Stimulated activated CD4-positive, alpha-beta T cell treated with anti-CD3 and anti-CD28 coated beads, Interleukin-4, amount 100 ng/mL, for 1 hour (primary cell): Measurements from ENCODE around the gene PIK3CG.
"Not testable (repeated sequence)": the region's sequence is repeated elsewhere in the genome, so short reads cannot be mapped to it uniquely, and the experiment has no call there.

ENCODE experiments used
- DNase-seq: peaks from one replicate; pipeline ENCODE4 v3.0.0-alpha.2; 2020

Gene PIK3CG

DNA sequence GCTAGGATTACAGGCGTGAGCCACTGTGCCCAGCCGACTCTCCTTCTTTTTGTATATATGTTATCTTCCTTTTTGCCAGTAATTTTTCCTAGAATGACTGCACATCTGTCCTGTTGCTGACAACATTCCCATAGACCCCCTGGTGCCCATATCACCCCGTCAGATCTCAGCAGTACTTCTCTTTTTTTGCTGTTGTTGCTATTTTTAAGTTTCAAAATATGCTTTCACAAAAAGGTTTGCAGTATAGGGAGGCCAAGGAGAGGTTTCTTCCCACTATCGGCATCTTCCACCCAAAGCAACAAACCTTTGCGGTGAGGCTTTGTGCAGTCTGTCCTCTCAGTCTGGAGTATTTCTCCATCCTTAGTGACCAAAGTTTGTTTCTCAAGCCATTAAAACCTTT lies 23.1 kb downstream of the PIK3CG start:
- DNase-seq = no peak

DNA sequence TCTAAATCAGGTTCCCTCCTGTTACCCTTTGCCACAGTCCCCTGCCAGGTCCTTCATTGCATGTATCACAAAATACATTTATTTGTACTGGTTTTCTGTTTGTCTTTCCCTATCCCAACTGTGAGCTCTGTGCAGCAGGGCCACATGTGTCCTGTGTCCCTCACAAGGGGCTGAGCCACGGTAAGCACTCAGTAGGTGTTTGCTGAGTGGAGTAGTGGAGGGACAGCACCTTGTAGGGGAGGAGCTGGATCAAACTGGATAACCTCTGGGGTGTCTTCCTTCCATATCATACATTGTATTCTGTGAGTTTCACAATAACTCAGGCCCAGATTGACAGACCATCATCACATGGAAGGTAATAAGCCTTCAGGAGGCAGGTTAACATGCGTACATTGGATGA lies 25.9 kb downstream of the PIK3CG start:
- no peak for DNase-seq

DNA sequence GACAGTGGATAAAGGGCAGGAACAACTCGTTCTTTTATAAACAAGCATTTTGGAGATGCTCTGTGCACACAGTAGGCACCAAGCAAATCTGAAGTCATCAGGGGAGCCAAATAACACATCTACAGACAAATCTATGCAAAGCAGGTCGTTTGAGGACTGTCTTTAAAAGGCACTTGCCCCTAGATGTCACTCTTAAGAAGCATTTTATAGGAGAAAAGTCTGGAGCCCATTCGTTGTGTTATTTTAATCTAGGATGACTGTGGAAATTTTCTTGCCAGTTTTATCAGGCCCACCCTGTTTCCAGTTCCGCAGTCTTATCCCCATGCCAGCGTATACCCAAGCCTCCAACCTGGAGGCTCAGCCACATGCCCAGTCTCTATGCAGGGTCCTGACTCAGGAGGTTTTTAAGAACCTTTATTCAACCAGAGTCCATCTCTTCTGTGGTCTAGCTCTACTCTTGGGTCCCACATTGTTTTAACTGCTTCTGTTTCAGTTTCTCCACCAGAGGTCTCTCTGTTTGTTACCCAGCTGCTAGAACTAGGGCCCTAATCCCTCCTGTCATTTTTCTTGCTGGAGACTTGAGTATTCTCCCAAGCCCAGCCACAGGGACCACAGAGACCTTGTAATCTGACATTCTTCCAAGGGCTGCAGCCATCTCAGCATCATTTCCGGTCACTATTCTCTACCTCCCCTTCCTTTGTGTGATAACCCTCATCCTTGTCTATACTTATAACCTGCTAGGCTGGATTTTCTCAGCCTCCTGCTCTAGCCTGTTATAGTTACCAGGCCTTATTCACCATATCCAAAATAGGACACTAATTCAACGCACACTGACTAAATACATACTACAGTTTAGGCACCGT lies 26.7 kb downstream of the PIK3CG start:
- no peak for DNase-seq

DNA sequence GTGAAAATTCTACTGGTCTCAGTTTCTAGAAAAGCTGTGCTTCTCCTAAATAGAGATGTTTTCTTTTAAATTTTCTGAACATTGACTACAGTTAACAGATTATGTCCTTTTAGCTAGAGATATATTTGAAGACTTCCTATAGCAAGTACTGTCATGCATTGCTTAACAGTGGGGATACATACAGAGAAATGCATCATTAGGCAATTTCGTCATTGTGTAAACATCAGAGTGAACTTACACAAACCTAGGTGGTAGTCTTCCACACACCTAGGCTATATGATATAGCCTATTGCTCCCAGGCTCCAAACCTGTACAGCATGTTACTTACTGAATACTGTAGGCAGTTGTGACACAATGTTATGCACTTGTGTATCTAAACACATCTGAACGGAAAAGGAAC lies 28.5 kb downstream of the PIK3CG start:
- no peak for DNase-seq

DNA sequence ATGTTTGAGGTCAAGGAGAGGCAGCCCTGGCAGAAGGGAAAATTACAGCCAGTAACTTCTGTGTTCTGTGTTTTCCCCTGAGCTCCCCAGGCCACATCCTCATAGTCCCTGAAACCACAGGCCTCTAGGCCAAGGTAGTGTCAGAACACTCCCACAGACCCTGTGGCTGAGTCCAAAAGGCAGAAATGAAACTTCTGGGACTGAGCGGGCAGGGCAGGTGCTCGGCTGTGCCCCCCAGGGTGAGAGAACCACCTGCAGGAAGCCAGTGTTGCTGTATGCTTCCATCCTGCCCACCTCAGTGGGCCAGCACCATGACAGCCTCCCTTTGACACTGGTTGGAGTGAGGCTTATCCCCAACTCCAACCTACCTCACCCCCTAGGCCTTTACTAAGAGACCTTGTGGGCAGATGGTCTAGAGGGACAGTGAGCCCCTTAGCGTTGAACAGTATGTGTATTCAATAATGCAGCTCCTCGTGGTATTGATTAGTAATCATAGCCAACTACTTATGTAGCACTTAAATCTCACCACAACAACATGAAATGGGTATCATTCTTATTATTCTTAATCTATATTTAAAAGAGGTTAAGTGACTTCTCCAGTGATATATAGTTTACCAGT lies 30.3 kb downstream of the PIK3CG start:
- DNase-seq = no peak

DNA sequence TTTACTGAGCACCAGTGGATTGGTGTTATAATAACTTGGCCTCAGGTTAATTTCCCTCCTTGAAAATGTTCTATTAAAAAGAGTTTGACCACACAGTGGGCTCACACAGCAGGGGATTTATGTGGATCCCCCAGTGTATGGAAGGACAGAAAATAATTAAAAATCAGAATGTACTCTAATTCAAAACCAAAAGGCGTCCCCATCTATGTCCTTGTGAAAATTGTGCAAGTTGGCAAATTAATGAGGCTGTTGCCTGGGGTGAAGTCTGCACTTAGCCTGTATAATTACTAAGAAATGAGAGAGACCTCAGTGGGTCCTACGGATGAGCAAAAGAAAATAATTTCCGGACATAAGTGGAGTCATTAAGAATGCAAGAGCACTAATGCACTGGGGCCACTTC lies 31.1 kb downstream of the PIK3CG start:
- no peak for DNase-seq

DNA sequence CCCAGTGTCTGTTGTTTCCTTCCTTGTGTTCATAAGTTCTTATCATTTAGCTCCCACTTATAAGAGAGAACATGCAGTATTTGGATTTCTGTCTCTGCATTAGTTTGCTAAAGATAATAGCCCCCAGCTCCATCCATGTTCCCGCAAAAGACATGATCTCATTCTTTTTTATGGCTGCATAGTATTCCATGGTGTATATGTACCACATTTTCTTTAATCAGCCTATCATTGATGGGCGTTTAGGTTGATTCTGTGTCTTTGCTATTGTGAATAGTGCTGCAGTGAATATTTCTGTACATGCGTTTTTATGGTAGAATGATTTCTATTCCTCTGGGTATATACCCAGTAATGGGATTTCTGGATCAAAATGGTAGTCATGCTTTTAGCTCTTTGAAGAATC lies 32.5 kb downstream of the PIK3CG start:
- DNase-seq = not testable (repeated sequence)

DNA sequence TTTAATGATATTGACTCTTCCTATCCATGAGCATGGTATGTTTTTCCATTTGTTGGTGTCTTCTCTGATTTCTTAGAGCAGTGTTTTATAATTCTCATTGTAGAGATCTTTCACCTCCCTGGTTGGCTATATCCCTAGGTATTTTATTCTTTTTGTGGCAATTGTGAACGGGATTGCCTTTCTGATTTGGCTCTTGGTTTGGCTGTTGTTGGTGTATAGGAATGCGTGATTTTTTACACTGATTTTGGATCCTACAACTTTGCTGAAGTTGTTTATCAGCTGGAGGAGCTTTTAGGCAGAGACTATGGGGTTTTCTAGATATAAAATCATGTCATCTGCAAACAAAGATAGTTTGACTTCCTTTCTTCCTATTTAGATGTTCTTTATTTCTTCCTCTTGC lies 33.9 kb downstream of the PIK3CG start:
- DNase-seq = not testable (repeated sequence)

DNA sequence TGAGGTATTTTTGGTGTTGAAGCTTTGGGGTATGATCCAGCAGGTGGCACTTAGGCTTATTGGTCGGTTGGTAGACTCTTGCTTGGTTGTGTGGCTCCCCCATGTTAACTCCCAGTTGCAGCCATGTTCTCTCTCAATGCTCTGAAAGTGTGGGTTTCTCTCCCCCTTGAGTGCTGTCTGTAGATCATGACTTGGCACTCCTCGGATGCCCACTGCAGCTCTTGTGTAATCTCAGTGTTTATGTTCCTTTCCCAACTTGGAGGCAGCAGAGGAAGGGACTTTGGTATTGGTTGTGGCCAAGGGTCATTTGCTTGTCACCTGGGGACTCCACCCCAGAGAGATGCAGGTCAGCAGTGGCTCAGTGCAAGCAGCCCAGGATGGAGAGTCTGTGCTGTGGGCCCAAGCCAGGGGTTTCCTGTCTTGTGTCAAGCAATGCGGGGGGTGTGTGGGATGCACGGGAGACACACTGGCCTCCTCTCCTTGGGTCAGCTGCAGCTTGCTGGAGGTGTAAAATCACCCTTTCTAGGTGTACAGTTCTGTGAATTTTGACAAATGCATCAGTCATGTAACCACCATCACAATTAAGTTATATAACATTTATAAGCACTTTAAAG lies 36.9 kb downstream of the PIK3CG start:
- DNase-seq = no peak

DNA sequence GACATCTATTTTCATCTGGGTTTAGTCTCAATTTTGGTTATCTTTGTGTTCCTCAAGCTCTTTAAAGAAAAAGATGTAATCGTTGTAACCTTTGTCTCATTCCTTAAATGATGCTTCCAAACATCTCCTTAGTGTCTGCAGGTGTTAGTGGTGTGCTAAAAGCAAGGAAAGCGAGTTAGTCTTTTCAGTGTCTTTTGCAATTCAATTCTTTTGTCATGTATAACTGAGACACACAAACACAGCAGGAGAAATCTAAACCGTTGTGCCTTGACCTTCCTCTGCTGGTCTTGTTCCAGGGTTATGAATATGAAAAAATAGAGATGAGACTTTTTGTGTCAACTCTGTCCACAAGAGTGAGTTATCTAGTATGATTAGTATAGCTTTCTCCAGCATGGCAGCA lies 40.7 kb downstream of the PIK3CG start:
- DNase-seq = no peak

DNA sequence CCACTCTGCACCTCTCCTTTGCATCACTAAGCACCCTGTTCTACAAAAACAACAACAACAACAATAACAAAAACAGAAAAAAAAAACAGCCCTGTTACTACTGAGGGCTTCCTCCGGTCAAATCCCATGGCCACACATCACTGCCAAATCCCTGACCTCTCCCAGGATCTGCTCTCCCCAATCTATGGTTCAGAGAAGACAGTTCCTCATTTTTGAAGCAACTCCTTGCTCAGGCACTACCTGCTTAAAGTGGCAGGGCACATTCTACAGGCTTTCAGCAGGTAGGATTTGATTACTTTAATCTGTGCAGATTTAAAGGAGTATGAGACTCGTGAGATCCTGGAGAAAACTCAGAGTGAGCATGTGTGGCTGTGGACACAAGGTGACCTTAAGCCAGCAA lies 46.9 kb downstream of the PIK3CG start:
- no peak for DNase-seq

DNA sequence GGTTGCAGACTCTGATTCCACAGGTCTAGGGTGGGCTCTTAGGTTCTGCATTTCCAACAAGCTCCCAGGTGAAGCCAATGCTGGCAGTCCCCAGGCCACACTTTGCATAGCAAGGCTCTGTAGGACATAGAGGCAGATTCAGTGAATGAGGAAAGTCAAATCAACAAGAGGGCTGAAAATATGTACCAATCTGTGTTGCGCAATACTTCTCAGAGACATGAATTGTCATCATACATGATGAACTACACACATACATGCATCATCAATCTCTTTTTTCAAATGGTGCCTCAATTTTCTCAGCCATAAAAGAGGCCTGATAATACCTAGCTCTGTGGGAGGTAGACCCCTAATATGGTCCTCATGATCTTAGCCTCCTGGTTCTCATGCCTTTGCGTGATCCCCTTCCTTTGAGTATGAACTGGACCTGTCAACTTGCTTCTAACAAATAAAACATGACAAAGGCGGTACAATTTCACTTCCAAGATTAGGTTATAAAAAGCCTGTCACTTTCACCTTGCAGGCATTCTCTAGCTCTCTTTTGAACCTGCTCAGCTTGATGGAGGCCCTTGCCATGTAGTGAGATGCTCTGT lies 49.0 kb downstream of the PIK3CG start:
- no peak for DNase-seq

DNA sequence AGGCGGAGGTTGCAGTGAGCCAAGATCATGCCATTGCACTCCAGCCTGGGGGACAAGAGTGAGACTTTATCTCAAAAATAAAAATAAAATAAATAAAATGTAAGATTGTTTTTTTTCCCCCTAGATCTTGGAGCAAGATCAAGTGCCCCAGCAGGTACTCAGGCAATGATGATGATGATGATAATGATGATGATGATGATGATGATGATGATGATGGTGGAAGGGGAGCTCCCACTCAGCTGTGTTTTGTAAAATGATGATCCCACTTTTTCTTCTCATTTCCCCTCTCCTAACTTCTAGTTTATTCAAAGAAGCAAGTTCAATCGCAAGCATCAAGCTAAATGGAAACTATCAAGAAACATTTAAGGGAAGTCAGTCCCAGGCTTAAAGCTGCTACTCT lies 50.3 kb downstream of the PIK3CG start:
- DNase-seq = no peak

DNA sequence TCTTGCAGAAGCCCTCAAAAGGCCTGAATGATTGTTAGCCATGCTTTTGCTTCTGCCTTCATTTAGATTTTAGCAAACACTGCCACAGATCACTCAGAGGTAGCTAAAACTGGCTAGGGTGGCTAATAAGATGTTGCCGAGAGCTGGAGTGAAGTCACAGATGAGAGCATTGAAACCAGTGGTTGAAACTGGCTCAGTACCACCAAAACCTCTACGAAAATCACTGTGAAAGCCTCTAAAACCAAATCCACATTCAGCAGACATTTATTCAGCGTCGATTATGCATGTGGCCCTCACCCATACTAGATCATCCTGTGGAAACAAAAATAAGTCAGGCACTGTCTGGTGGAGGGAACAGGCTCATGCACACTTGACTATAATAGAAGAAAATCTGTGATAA lies 50.8 kb downstream of the PIK3CG start:
- DNase-seq = no peak

DNA sequence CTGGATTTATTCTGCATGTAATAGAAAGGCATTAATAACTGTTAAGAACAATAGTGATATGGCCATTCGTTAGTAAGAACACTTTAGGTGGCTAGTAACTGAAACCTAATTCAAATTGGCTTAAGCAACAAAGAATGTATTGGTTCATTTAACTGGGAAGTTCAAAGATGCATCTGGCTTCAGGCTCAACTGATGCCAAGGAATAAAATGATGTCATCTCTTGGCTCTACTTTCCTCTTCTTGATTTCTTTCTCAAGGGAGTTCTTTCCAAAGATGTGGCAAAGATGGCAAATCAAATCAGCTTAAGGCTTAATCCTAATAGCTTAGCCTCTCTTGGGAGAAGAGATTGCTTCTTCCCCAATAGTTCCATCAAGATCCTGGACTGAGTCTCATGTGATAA lies 51.6 kb downstream of the PIK3CG start:
- no peak for DNase-seq

DNA sequence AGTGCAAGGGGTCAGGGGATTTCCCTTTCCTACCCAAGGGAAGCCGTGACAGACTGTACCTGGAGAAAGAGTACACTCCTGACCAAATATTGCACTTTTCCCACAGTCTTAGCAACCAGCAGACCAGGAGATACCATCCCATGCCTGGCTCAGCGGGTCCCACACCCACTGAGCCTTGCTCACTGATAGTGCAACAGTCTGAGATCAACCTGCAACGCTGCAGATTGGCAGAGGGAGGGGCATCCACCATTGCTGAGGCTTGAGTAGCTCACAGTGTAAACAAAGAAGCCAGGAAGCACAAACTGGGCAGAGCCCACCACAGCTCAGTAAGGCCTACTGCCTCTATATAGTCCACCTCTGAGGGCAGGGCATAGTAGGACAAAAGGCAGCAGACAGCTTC lies 53.9 kb downstream of the PIK3CG start:
- no peak for DNase-seq

DNA sequence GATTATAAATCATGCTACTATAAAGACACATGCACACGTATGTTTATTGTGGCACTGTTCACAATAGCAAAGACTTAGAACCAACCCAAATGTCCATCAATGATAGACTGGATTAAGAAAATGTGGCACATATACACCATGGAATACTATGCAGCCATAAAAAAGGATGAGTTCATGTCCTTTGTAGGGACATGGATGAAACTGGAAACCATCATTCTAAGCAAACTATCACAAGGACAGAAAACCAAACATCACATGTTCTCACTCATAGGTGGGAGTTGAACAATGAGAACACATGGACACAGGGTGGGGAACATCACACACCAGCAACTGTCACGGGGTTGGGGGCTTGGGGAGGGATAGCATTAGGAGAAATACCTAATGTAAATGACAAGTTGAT lies 59.4 kb downstream of the PIK3CG start:
- not testable (repeated sequence) for DNase-seq

DNA sequence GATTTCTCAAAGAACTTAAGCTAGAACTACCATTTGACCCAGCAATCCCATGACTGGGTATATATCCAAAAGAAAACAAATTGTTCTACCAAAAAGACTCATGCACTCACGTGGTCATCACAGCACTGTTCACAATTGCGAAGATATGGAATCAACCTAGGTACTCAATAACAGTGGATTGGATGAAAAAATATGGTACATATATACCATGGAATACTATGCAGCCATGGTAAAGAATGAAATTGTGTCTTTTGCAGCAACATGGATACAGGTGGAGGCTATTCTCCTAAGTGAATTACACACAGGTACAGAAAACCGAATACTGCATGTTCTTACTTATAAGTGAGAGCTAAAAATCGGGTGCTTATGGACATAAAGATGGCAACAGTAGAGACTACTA lies 61.8 kb downstream of the PIK3CG start:
- DNase-seq = no peak

DNA sequence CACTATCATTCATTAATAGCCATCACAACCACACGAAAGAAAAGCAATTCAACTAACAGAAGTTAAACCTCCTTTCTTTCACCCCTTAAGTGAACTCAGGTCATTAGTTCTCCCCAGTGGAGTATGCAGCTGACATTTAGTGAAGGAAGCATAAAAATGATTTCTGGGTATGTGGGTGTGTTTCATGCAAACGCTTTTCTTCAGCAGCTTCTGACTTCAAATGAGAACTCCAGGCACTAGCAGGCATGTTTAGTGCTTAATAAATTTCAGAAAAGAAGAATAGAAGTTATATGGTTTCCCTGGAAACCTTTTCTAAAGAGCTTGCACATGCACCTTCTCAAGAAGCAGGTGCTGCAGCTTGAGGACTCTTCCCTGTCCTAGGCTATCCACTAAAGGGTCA lies 62.5 kb downstream of the PIK3CG start:
- DNase-seq = no peak

DNA sequence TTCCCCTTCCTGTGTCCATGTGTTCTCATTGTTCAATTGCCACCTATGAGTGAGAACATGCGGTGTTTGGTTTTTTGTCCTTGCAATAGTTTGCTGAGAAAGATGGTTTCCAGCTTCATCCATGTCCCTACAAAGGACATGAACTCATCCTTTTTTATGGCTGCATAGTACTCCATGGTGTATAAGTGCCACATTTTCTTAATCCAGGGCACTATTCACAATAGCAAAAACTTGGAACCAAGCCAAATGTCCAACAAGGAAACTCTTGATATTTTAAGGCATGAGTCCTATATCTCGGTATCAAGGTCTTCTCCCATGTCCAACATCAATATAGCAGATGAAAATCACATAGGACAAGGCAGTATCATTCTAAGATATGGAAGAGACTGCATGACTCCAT lies 64.5 kb downstream of the PIK3CG start:
- DNase-seq = not testable (repeated sequence)

DNA sequence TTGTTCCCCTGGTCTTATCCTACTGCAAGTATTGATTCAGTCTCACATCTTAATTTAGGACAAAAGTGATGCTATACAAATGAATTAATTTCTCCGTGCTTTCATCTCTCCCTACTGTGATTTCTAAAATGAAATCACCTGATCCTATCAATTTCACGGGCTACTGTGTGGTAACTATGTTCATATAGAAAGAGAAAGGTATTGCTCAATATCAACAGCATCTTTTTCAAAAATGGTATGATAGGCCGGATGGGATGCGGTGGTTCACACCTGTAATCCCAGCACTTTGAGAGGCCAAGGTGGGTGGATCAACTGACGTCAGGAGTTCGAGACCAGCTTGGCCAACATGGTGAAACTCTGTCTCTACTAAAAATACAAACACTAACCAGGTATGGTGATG lies 71.2 kb downstream of the PIK3CG start:
- DNase-seq = no peak

DNA sequence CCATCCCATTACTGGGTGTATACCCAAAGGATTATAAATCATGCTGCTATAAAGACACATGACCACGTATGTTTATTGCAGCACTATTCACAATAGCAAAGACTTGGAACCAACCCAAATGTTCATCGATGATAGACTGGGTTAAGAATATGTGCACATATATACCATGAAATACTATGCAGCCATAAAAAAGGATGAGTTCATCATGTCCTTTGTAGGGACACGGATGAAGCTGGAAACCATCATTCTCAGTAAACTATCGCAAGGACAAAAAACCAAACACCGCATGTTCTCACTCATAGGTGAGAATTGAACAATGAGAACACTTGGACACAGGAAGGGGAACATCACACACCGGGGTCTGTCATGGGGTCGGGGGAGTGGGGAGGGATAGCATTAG lies 73.0 kb downstream of the PIK3CG start:
- DNase-seq = not testable (repeated sequence)

DNA sequence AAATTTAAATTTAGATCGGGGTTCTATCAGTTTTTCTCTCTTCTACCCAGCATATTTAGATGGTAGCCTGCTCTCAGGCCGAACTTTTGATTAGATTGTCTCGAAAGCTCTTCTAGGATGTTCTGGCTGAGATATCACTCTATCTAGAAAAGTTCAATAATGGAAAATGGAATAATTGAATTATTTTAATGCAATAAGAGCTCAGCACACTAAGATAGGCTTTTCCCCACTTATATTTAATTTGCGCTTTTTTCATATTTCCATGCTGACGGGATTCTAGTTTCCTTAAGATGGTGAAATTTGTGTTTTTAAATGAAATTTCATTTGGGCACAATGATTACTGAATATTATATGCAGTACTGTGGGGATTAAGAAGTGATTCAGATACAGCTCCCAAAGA lies 73.7 kb downstream of the PIK3CG start:
- no peak for DNase-seq
